Raji (cell line): ENCODE measurements around the gene TANK.

Experiments used
- POLR2A ChIP-seq: IDR thresholded peaks from 2 replicates; pipeline ENCODE4 v1.6.1; 2011; ENCODE audit warnings: low read depth, low read length, control low read depth; ENCODE audit not compliant: insufficient read depth

Gene TANK

DNA sequence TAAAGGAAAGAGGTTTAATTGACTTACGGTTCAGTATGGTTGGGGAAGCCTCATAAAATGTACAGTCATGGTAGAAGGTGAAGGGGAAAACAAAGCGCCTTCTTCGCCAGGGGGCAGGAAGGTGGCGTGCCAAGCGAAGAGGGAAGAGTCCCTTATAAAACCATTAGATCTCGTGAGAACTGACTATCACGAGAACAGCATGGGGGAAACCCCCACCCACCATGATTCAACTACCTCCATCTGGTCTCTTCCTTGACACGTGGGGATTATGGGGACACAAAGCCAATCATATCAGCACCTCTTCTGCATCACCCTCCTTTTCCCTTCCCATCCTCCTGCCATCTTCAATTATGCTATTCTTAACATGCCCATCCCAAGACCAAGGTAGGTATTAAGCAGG is 29.9 kb upstream of the TANK start:
- no peak for TF ChIP-seq POLR2A

DNA sequence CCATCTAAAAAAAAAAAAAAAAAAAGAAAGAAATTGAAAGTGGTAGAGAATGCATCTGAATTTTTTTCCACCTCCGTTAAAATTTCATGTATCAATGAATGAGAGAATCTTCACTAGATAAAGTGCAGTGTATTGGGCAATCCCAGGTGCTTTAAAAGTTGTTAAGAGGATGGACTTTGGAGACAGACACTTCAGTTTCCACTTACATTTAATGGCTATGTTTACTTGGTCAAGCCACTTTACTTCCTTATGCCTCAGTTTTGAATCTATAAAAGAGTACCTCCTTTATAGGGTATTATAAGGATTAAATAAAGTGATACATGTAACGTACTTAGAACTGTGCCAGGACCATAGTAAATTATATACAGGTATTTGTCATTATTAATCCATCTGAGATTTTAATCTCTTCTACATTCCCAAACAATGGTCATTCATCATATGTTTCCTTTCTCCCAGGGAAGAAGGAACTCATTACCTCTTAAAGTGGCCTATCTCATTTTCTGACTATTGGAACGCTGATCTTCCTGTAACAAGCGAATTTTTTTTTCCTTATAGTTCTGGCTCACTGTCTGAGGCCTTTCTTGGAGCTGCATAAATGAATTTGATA is 29.1 kb upstream of the TANK start:
- no peak for TF ChIP-seq POLR2A

DNA sequence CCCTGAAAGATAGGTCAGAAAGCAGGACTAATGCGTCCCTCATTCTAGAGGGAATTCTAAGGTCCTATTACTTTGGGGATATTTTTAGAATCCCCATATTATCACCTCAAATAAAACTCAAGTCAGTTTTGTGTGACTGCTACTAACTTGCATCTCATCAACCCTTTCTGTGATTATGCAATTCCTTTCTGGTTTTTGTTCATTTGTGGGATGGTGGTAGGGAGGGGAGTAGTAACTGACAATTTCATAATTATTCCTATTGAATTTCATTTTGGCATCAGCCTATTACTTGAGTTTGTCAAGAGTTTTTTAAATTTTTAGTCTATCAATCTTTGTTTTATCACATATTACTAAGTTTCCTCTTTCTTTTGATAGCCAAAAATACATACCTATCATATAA is 28.4 kb upstream of the TANK start:
- TF ChIP-seq POLR2A: no peak

DNA sequence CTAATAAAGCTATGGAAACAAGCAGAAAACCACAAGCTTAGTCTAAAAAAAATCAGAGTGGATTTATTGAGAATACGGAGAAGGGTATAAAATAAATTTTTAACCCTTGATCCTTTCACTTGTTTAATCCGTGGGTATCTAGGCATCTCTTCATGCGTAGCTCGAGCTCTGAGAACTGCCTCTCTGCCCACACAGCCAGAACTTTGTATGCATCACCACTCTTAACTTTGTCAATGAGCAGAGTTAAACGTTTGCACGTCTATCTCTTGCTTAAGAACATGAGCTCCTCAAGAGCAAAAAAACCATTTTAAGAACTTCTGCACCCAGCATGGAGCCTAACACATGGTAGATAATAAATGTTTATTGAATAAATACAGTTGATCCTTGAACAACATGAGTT is 26.9 kb upstream of the TANK start:
- TF ChIP-seq POLR2A: no peak

DNA sequence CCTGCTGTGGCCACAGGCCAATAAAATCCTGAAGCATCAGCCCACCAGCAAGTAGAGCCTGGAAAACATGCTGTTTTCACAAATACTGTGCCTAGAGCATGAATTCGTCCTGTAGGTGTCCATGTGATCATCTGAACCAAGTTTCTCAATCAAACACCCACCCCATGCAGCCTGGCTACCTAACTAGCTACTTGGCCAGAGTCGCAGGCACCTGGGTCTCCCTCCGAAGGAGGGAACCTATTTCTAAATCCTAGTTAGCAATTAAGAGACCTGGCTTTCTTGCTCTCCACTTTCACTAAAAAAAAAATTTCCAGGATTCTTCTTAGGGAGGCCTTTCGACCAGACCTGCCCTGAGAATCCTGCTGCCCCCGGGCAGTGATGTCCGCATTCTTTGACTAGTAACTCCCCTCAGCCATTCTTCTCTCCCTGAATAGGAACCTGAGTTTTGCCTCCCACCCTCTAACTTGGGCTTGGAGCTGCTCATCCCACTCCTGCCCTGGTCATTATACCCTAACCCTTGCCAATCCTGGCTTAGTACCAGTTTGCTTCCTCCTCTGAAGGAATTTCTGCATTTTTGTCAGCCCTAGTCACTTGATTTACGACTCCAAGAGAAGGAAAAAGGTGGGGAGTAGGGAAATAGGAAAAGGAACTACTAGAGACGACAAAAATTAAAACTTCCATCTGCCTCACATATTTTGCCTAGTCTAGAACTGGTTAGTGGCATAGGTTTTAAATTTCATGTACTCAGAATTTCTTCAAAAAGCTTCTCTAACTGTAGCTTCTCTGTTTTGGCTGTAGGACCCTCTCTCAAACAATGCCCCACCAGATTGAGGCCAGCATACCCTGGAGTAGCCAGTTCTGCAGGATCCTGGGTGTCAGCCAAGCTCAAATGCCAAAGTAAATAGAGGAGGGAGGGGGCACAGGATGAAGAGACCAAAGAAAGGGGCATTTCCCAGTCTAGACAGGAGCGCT is 25.4 kb upstream of the TANK start:
- no peak for TF ChIP-seq POLR2A

DNA sequence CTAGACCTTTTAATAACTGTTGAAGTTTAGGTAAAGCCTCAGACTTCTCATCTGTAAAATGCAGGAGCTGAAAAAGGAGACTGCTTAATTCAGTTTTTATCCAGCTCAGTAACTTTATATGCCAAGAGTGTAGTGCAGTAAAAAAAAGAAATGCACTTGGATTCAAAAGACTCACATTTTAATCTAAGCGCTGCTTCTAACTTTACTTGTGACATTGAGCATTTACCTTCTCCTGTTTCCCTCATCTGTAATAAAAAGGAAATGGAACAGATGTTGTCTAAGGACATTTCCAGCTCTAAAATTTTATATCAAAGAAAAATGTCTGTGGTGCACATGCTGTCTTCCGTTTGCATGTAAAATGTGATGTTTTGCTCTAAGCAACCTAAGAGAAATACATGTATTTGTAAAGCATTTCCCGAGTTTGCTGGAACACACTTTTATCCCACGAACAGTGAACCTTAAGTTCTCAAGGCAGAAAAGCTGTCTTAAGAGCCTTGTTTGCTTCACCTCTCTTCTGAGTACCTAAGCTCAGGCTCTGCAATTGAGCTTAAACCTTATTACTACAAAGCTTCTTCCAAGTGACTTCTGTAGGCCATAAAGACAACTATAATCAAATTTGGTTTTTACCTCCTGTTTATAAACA is 24.2 kb upstream of the TANK start:
- TF ChIP-seq POLR2A: no peak

DNA sequence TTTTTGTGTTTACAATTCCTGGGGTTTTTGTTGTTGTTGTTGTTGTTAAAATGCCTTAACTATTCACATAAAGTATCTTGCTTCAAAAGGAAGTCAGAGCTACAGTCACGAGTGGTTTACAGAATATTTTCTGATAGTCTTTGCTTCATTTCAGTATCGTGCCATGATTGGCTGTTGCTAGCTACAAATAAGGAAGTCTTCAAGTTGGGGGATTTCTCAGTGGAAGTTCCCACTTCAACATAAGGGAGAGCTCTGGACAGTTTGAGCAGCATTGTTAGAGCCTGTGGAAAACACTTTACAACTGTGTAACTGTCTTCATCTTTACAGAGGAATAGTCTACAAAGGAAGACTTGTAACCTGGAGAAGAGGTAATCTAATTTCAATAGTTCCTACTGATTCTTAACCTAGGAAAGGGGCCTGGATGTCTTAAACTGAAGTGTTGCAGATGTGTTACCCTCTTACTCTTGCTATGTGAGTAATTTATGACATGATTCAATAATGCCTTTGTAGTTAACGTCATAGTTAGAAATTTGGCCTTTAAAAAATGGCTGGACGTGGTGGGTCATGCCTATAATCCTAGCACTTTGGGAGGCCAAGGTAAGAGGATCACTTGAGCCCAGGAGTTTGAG is 23.4 kb upstream of the TANK start:
- TF ChIP-seq POLR2A: peak; percentile 76

DNA sequence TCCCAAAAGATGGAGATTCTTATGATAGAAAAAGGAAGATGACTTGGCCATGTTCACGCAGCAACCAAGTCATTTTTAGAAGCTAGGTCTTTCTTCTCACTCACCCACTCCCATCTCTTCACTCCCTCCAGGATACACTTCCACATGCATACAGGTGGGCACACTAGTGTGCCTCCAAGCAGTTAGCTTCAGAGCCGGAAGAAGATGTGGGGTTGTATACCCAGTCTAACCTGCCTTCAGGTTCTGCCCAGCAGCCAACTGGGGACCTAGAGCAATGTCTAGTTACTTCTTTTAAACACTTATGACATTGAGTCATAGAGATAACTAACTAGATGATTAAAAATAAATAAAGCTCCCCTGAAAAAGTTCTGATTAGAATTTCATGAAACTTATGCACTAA is 21.8 kb upstream of the TANK start:
- peak; percentile 23; the same call in 1 of the 2 replicates for TF ChIP-seq POLR2A

DNA sequence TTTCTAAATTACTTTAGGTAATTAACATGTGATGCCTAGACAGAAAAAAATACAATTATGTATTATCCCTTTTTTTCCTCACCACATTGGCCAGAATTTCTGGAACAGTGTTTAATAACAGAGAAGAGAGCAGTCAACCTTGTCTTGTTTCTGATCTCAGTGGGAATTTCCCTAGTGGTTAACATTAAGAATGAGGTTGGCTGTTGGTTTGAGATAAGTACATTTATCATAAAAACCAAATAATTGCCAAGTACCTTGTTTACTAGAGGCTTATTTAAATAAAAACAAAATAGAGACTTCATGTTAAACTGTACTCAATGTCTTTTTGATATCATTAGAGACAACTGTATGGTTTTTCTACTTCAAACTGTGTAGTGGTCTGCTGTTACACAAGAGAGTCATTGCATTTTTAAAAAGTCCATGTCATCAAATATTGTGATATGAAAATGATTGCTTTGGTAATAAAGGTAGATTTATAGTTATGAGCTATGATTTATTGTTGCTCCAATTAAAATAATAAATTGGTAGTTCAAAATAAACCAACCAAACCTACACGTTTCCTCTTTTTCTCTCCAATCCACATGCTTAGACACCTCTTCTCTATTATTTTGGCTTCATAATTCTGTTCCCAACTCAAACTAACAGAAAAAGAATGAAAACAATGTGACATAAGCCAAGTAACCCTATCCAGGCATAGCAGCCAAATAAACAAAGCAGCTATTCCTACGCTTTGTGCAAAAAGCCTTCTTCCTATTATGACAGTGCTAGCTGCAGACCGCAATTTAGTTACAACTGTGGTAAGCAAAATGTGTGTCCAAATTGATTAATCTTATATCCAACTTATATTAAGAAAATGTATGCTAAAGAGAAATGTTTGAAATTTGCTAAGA is 20.9 kb upstream of the TANK start:
- no peak for TF ChIP-seq POLR2A

DNA sequence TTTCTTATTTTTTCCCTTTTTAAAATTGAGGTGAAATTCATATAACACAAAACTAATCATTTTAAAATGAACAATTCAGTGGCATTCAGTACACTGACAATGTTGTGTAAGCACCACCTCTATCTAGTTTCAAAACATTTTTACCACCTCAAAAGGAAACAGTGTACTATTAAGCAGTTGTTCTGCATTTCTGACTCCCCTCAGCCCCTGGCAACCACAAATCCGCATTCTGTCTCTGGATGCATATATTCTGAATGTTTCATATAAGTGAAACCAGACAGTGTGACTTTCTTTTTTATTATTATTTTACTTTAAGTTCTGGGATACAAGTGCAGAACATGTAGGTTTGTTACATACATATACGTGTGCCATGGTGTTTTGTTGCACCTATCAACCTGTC is 19.2 kb upstream of the TANK start:
- TF ChIP-seq POLR2A: no peak

DNA sequence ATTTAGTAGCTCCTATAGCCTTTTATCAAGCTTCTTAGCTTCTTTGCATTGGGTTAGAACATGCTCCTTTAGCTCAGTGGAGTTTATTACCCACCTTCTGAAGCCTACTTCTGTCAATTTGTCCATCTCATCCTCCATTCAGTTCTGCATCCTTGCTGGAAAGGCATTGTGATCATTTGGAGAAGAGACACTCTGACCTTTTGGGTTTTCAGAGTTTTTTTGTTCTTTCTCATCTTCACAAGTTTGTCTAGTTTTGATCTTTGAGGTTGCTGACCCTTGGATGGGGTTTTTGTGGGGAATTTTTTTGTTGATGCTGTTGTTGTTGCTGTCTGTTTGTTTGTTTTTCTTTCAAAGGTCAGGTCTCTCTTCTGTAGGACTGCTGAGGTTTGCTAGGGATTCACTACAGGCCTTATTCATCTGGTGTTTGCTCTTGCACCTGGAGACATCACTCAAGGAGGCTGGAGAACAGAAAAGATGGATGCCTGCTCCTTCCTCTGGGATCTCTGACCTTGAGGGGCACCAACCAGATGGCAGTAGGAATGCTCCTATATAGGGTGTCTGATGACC is 13.9 kb upstream of the TANK start:
- TF ChIP-seq POLR2A: no peak

DNA sequence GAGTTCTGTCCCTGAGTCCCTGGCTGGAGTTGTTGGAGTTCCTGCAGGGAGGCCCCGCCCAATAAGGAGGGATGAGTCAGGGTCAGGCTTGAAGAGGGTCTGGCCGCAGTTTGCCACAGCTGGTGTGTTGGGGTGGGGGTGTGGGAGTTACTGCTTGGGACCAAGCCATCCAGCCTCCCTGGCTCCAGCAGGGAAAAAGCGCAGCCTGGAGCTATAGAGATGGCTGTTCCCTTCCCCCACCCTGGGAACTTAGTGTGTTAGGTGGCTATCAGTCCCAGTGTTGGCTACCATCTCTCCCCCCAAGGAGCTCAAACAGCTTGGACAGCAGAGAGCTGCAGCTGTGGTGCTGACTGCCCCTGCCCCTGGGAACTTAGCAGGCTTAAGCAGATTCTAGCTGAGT is 13.2 kb upstream of the TANK start:
- TF ChIP-seq POLR2A: no peak

DNA sequence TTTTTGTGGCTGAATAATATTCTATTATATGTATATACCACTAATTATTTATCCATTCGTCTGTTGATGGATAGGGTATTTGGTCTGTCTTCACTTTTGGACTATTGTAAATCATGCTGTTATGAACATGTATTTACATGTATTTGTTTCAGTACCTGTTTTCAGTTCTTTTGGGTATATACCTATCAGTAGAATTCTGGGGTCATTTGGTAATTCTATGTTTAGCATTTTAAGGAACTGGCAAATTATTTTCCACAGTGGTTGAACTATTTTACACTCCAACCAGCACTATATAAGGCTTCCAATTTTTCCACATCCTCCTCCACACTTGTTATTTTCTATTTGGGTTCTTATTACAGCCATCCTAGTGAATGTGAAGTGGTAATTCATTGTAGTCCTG is 12.4 kb upstream of the TANK start:
- TF ChIP-seq POLR2A: no peak

DNA sequence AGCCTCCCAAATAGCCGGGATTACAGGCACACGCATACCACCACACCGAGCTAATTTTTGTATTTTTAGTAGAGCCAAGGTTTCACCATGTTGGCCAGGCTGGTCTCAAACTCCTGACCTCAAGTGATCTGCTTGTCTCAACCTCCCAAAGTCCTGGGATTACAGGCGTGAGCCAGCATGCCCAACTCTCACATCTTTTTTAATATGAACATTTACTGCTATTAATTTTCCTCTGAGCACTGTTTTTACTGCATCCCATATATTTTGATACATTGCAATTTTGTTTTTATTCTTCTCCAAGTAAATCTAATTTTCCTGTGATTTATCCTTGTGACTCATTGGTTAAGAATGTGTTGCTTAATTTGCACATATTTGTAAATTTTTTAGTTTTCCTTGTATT is 9.5 kb upstream of the TANK start:
- TF ChIP-seq POLR2A: no peak
